ENCODE data around the gene OR51A7.

GRCh38 chr11:4886186-4886585 is 17.4 kb upstream of the OR51A7 start:
- TF ChIP-seq, protein P1, sequence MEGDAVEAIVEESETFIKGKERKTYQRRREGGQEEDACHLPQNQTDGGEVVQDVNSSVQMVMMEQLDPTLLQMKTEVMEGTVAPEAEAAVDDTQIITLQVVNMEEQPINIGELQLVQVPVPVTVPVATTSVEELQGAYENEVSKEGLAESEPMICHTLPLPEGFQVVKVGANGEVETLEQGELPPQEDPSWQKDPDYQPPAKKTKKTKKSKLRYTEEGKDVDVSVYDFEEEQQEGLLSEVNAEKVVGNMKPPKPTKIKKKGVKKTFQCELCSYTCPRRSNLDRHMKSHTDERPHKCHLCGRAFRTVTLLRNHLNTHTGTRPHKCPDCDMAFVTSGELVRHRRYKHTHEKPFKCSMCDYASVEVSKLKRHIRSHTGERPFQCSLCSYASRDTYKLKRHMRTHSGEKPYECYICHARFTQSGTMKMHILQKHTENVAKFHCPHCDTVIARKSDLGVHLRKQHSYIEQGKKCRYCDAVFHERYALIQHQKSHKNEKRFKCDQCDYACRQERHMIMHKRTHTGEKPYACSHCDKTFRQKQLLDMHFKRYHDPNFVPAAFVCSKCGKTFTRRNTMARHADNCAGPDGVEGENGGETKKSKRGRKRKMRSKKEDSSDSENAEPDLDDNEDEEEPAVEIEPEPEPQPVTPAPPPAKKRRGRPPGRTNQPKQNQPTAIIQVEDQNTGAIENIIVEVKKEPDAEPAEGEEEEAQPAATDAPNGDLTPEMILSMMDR (IDR thresholded peaks at IDR 0.05): no peak
- TF ChIP-seq POLR2AphosphoS5 (IDR thresholded peaks at IDR 0.05; ENCODE audit: insufficient read depth in 1 of 2, low read depth in 1 of 2): no peak

All from vagina (tissue), 2 donors.